K562 (cell line): ENCODE measurements around the gene UBQLNL. TPM values are rescaled to one million over a fixed set of nuclear protein-coding genes. Genes with fewer than 3 reads are reported as not detected.
A peak's percentile ranks its signal among the peaks of the same experiment; 100 is the strongest.

ENCODE experiments used
- ATAC-seq: fragments of 200-7000 bp; cut with Tn5 transposase; 3 replicates; pipeline ENCODE4 v1.9.1; 2020; ENCODE audit warnings: moderate library complexity
- BruUV-seq: library from RNA; stranded (reverse); fragments of 400-500 nt; replicated peaks from 2 replicates; lab custom pipeline; 2021; lab: Mats Ljungman, UMichigan
- CTCF ChIA-PET: fragments of 300-600 bp; formaldehyde crosslinking; extraction: SDS; loops from one replicate; lab custom pipeline; 2021; ENCODE audit warnings: low intra/inter-chr PET ratio; lab: Yijun Ruan, JAX
- POLR2A ChIA-PET: fragments of 300-600, 350-650 bp; sonication (Branson Sonifier 250); formaldehyde crosslinking; extraction: SDS; loops from one replicate; lab custom pipeline; 2021; ENCODE audit warnings: antibody characterized with exemption, inconsistent platforms; lab: Yijun Ruan, JAX
- DNase-seq, 4 experiments: peaks; one replicate each; pipeline versions ENCODE4 v3.0.0 to v3.0.0-alpha.2; 2011 to 2018; ENCODE audit warnings: low spot score in 3 of 4, mixed read lengths in 3 of 4; ENCODE audit errors: extremely low read depth in 1 of 4
- FAIRE-seq: peaks from 2 replicates; lab custom pipeline; 2011; peaks lifted over from hg19 to GRCh38; lab: Jason Lieb, UNC
- H2AFZ ChIP-seq: 2 replicates; pipeline ENCODE4 v1.6.0; 2011; ENCODE audit warnings: low read depth, low read length, control low read depth, inconsistent platforms
- H3K27ac ChIP-seq: fragments of 200-600 bp; 3 replicates; pipeline ENCODE4 v1.8.0; 2011; ENCODE audit warnings: low read depth, mild to moderate bottlenecking, control low read depth, inconsistent platforms, low read length, moderate library complexity, mixed read lengths; ENCODE audit errors: extremely low read depth
- H3K27me3 ChIP-seq, 2 experiments: fragments of 300-600 bp in 1 of 2; 2 replicates in 1 of 2; 3 replicates in 1 of 2; pipeline versions ENCODE4 v1.6.0 to v1.8.0; 2011; ENCODE audit warnings: inconsistent platforms in 2 of 2, low read length in 2 of 2, mild to moderate bottlenecking in 1 of 2, mixed read lengths in 1 of 2, moderate library complexity in 1 of 2; ENCODE audit not compliant: control insufficient read depth in 2 of 2, insufficient read depth in 2 of 2
- H3K36me3 ChIP-seq: fragments of 300-600 bp; 3 replicates; pipeline ENCODE4 v1.8.0; 2011; ENCODE audit warnings: mild to moderate bottlenecking, low read length, inconsistent platforms; ENCODE audit not compliant: control insufficient read depth, insufficient read depth
- H3K4me1 ChIP-seq, 2 experiments: fragments of 200-600 bp in 1 of 2; replicated peaks in 1 of 2; 2 replicates in 1 of 2; 3 replicates in 1 of 2; pipeline versions ENCODE4 v1.5.1 to v1.8.0; 2011; ENCODE audit warnings: inconsistent platforms in 2 of 2, low read length in 2 of 2, mild to moderate bottlenecking in 1 of 2, mixed read lengths in 1 of 2, moderate library complexity in 1 of 2; ENCODE audit not compliant: control insufficient read depth in 2 of 2, insufficient read depth in 2 of 2
- H3K4me2 ChIP-seq: 2 replicates; pipeline ENCODE4 v1.6.1; 2011; ENCODE audit warnings: low read length, control low read depth, inconsistent platforms, mixed read lengths; ENCODE audit not compliant: insufficient read depth
- H3K4me3 ChIP-seq: fragments of 200-600 bp; sonication (generic), shearing (Covaris generic); 2 replicates; pipeline ENCODE4 v1.5.1; 2016; ENCODE audit warnings: control low read depth, inconsistent platforms
- H3K79me2 ChIP-seq: fragments of 200-600 bp; 3 replicates; pipeline ENCODE4 v1.8.0; 2011; ENCODE audit warnings: low read length, inconsistent platforms; ENCODE audit not compliant: control insufficient read depth, insufficient read depth
- H3K9ac ChIP-seq, 2 experiments: 2 replicates each; pipeline versions ENCODE4 v1.6.0 to v1.6.1; 2011; ENCODE audit warnings: low read depth in 2 of 2, low read length in 2 of 2, control low read depth in 1 of 2, inconsistent platforms in 1 of 2, mild to moderate bottlenecking in 1 of 2, mixed read lengths in 1 of 2; ENCODE audit not compliant: insufficient read depth in 1 of 2
- H3K9me1 ChIP-seq: one replicate; pipeline ENCODE4 v1.6.0; 2011; ENCODE audit warnings: inconsistent platforms, mild to moderate bottlenecking, low read length, moderate library complexity; ENCODE audit not compliant: control insufficient read depth, insufficient read depth
- H3K9me3 ChIP-seq: replicated peaks from 2 replicates; pipeline ENCODE4 v1.5.1; 2011; ENCODE audit warnings: low read depth, low read length, inconsistent platforms; ENCODE audit not compliant: control insufficient read depth, insufficient read depth
- H4K20me1 ChIP-seq: replicated peaks from 2 replicates; pipeline ENCODE4 v1.6.1; 2011; ENCODE audit warnings: low read length, inconsistent platforms, mixed read lengths; ENCODE audit not compliant: control insufficient read depth, insufficient read depth
- CBX1 ChIP-seq: sonication (generic); IDR thresholded peaks from 2 replicates; pipeline ENCODE4 v1.6.1; 2016; ENCODE audit warnings: antibody characterized with exemption, low read depth, mild to moderate bottlenecking
- EP400 ChIP-seq: fragments of 450-650 bp; IDR thresholded peaks from 2 replicates; pipeline ENCODE4 v1.6.1; 2017; ENCODE audit warnings: antibody characterized with exemption, mild to moderate bottlenecking, moderate library complexity
- HDAC3 ChIP-seq: fragments of 450-650 bp; IDR thresholded peaks from 2 replicates; pipeline ENCODE4 v1.6.1; 2018; ENCODE audit warnings: borderline replicate concordance, mild to moderate bottlenecking, moderate library complexity; ENCODE audit not compliant: partially characterized antibody
- MTA2 ChIP-seq: fragments of 450-650 bp; IDR thresholded peaks from 2 replicates; pipeline ENCODE4 v1.6.1; 2016; ENCODE audit warnings: low read depth
- NCOA1 ChIP-seq: fragments of 450-650 bp; IDR thresholded peaks from 2 replicates; pipeline ENCODE4 v1.6.1; 2016; ENCODE audit warnings: low read depth
- NONO ChIP-seq, 2 experiments: fragments of 200-400 bp in 1 of 2; fragments of 450-650 bp in 1 of 2; formaldehyde crosslinking in 1 of 2; IDR thresholded peaks; 2 replicates each; pipeline ENCODE4 v1.6.1; 2017; ENCODE audit warnings: low read depth in 2 of 2, mild to moderate bottlenecking in 2 of 2, moderate library complexity in 2 of 2, low read length in 1 of 2
- SMARCA4 ChIP-seq: fragments of 450-650 bp; IDR thresholded peaks from 2 replicates; pipeline ENCODE4 v1.6.1; 2016
- SNIP1 ChIP-seq: fragments of 450-650 bp; IDR thresholded peaks from 2 replicates; pipeline ENCODE4 v1.7.1; 2017; ENCODE audit warnings: low read depth, mild to moderate bottlenecking
- TCF3 ChIP-seq: sonication (generic); formaldehyde crosslinking; IDR thresholded peaks from 2 replicates; pipeline ENCODE4 v1.4.0; 2020; ENCODE audit warnings: mild to moderate bottlenecking, missing genetic modification reagents
- TSC22D4 ChIP-seq: fragments of 450-650 bp; IDR thresholded peaks from 2 replicates; pipeline ENCODE4 v1.6.1; 2016; ENCODE audit warnings: missing genetic modification characterization, missing biosample characterization, control low read depth
- ZNF212 ChIP-seq: fragments of 450-650 bp; formaldehyde crosslinking; IDR thresholded peaks from 2 replicates; pipeline ENCODE4 v1.4.0; 2020; ENCODE audit warnings: mild to moderate bottlenecking
- WGBS: fragments of 100-300 bp; shearing (Covaris generic); methylation state at CpG from one replicate; pipeline ENCODE4 v1.1.6; 2016; ENCODE audit warnings: low coverage, mixed read lengths; ENCODE audit not compliant: insufficient coverage; ENCODE audit errors: missing lambda C conversion rate; 5-methylcytosine and 5-hydroxymethylcytosine counted together
- in situ Hi-C: fragments of 300-500 bp; cut with MboI; formaldehyde crosslinking; loops from 4 replicates; pipeline ENCODE4 v1.15.0; 2018; ENCODE audit warnings: inconsistent platforms, mixed read lengths
- intact Hi-C: fragments of 100-400 bp; cut with micrococcal nuclease; formaldehyde crosslinking; loops from 2 replicates; pipeline ENCODE4 v1.14.2; 2022
- polyA plus RNA-seq, 8 experiments: library from polyadenylated mRNA; depleted of rRNA in 4 of 8; stranded (reverse) in 5 of 8; unstranded in 3 of 8; fragments of >200 nt; fragmentation: Nextera tagmentation in 2 of 8; fragmentation: Illumina TruSeq in 1 of 8; extraction: Ambion mirVana in 2 of 8; extraction: Trizol in 1 of 8; gene quantifications; 2 replicates each; pipeline versions ENCODE4 v1.2.1 to v1.2.3, GENCODE V29; 2011 to 2014; ENCODE audit warnings: inconsistent platforms in 1 of 8, missing spikeins in 1 of 8
- total RNA-seq, 7 experiments: library from RNA; depleted of rRNA in 6 of 7; stranded (reverse); fragments of >200 nt in 6 of 7; fragmentation: Illumina TruSeq in 2 of 7; extraction: Trizol in 2 of 7; gene quantifications; 2 replicates each; pipeline versions ENCODE4 v1.2.1 to v1.2.3, GENCODE V29; 2011 to 2021; ENCODE audit warnings: low replicate concordance in 1 of 7
- TF ChIP-seq, protein P1 (sequence below), 2 experiments: fragments of 250-450 bp in 1 of 2; fragments of 450-650 bp in 1 of 2; sonication (Bioruptor Pico) in 1 of 2; IDR thresholded peaks; 2 replicates each; pipeline versions ENCODE4 v1.6.1 to v1.8.0; 2016 to 2021; ENCODE audit warnings: mild to moderate bottlenecking in 2 of 2, moderate library complexity in 2 of 2, missing compliant biosample characterization in 1 of 2, missing genetic modification characterization in 1 of 2

The UBQLNL gene
- total and polyA plus RNA-seq, 9 of the 15 experiments (the other 6 are each of a cell fraction or from before 2014, with no cell fraction given): 0.07 to 0.27 (median 0.14) TPM

DNA sequence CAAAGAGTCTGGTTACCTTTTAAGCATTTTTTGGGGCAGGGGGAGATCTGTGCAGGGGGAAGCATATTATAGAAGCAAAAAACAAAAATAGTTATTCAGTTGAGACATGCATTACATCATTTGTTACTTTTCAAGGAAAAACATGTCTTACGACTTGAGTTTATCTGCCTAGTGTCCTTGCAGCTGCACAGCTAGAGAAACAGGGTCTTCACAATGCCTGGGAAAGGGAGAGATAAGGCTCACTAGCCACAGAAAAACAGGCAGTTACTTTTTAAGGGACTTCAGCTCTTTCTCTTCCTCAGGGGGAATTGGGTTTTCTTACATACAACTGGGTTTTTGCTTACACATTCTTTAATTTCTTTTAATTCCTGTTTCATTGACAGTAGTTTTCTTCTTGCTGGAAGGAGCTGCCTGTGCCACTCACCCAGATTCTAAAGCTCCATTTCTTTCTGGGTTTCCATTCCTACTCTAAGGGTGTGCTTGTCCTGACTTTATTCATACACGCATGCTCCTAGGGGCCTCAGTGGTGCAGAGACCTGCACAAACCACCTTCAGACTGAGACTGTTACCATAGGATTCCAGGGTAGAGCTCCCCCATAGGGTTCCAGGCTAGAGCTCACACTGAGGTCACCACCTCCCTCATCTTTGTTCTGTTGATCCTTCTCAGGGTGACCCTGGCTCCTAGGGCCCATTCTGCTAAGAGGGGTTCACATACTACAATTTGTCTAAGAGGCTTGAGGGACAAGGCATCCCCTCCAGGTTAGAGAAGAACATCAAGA lies 14.7 kb upstream of the UBQLNL start:
- BruUV-seq: no TSS peak
- H3K27me3 ChIP-seq: peaks cover 0 to 7% of the 10 kb centered on the region in 2 experiments; a peak in 1 of 5 replicates
- H3K27ac ChIP-seq: peak overlapping the region; percentile 60
- ChIA-PET POLR2A (interaction anchor here (0.6 to 2.4 kb wide), 12 partner anchors 12 to 398 kb away, joined by 3 to 11 read pairs (median 4); partner anchors contain the start of gene UBQLNL), CTCF (no interaction called here)
- H3K9me3 ChIP-seq: no peaks in the 10 kb centered on the region
- no peaks in the 10 kb centered on the region for H3K36me3 ChIP-seq
- peaks cover 0 to 37% of the 10 kb centered on the region in 2 experiments; a peak in 4 of 5 replicates for H3K4me1 ChIP-seq
- ATAC-seq (peak; percentile 85), DNase-seq (peak; percentile 25 to 60 (median 44)), FAIRE-seq (peak; percentile 55)
- no peaks in the 10 kb centered on the region for H4K20me1 ChIP-seq
- H3K79me2 ChIP-seq: no peaks in the 10 kb centered on the region
- 17% methylated on average over 2 of the region's 2 CpGs for WGBS
- H3K9me1 ChIP-seq: no peaks in the 10 kb centered on the region
- H3K4me3 ChIP-seq: no peak overlapping the region
- H3K4me2 ChIP-seq: peak overlapping the region; percentile 56
- intact Hi-C loops (no loop called here), in situ Hi-C loops (no loop called here)
- H2AFZ ChIP-seq: peak overlapping the region; percentile 80
- H3K9ac ChIP-seq: peak overlapping the region; percentile 52 to 53; a peak in 3 of 4 replicates
- TF ChIP-seq SNIP1: no peak
- TF ChIP-seq, protein P1, sequence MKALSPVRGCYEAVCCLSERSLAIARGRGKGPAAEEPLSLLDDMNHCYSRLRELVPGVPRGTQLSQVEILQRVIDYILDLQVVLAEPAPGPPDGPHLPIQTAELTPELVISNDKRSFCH (CRISPR knock-in tag; IDR thresholded peaks at IDR 0.05): no peak
- TF ChIP-seq, protein P1 (tag; IDR thresholded peaks at IDR 0.05): 0 out of 2 replicates have a peak, but pooled peaks have one; percentile 49
- peak; percentile 26; the same call in 1 of the 2 replicates for TF ChIP-seq NCOA1
- peak; percentile 64 for TF ChIP-seq MTA2
- TF ChIP-seq ZNF212 (CRISPR knock-in tag): no peak
- no peak for TF ChIP-seq NONO (IDR thresholded peaks at IDR 0.05; ENCODE audit: low read depth in 2 of 2, low read length in 1 of 2)
- peak; percentile 87 for TF ChIP-seq TCF3 (CRISPR knock-in tag)
- peak; percentile 33 for TF ChIP-seq HDAC3
- TF ChIP-seq CBX1: no peak
- peak; percentile 72 for TF ChIP-seq SMARCA4
- TF ChIP-seq TSC22D4 (tag): no peak
- TF ChIP-seq EP400: peak; percentile 19; the same call in 1 of the 2 replicates
